SK-N-SH (cell line): ENCODE data around the gene TMEM248. TPM values are rescaled to one million over a fixed set of nuclear protein-coding genes. Genes with fewer than 3 reads are reported as not detected.

ENCODE experiments used
- CTCF ChIA-PET: fragments of 300-600, 350-600 bp; formaldehyde crosslinking; extraction: SDS; loops from one replicate; lab custom pipeline; 2021; lab: Yijun Ruan, JAX
- POLR2A ChIA-PET: fragments of 350-600 bp; sonication (Branson Sonifier 250); formaldehyde crosslinking; extraction: SDS; loops from one replicate; lab custom pipeline; 2020; ENCODE audit warnings: antibody characterized with exemption, inconsistent platforms; lab: Yijun Ruan, JAX
- DNase-seq: peaks from one replicate; pipeline ENCODE4 v3.0.0; 2012
- H2AFZ ChIP-seq: fragments of 200-600 bp; sonication (generic); 2 replicates; pipeline ENCODE4 v1.8.1; 2016; ENCODE audit warnings: antibody characterized with exemption, mild to moderate bottlenecking, low read depth
- H3F3A ChIP-seq: fragments of 200-600 bp; sonication (generic); replicated peaks from 2 replicates; pipeline ENCODE3; 2016; ENCODE audit warnings: antibody characterized with exemption, mild to moderate bottlenecking; ENCODE audit not compliant: insufficient read depth
- H3K27ac ChIP-seq, 2 experiments: fragments of 200-500 bp in 1 of 2; fragments of 200-600 bp in 1 of 2; sonication (Bioruptor generic) in 1 of 2; sonication (generic), shearing (Covaris generic) in 1 of 2; 2 replicates each; pipeline versions ENCODE4 v1.5.1 to v1.6.1; 2014 to 2016; ENCODE audit warnings: low read depth in 2 of 2, inconsistent platforms in 1 of 2, low read length in 1 of 2, mild to moderate bottlenecking in 1 of 2, mixed read lengths in 1 of 2
- H3K27me3 ChIP-seq: fragments of 200-600 bp; sonication (generic), shearing (Covaris generic); 2 replicates; pipeline ENCODE4 v1.6.1; 2016; ENCODE audit warnings: mixed run types; ENCODE audit not compliant: insufficient read depth
- H3K36me3 ChIP-seq, 2 experiments: fragments of 200-500 bp in 1 of 2; fragments of 200-600 bp in 1 of 2; sonication (Bioruptor generic) in 1 of 2; sonication (generic) in 1 of 2; replicated peaks in 1 of 2; 2 replicates each; pipeline versions ENCODE3 to v1.5.1; 2014 to 2016; ENCODE audit warnings: low read length in 1 of 2, mild to moderate bottlenecking in 1 of 2; ENCODE audit not compliant: insufficient read depth in 2 of 2, control insufficient read depth in 1 of 2
- H3K4me1 ChIP-seq, 2 experiments: fragments of 200-500 bp in 1 of 2; fragments of 200-600 bp in 1 of 2; sonication (Bioruptor generic) in 1 of 2; sonication (generic), shearing (Covaris generic) in 1 of 2; 2 replicates each; pipeline versions ENCODE4 v1.5.1 to v1.6.1; 2014 to 2016; ENCODE audit warnings: low read depth in 1 of 2, low read length in 1 of 2, mixed run types in 1 of 2; ENCODE audit not compliant: insufficient read depth in 2 of 2, control insufficient read depth in 1 of 2
- H3K4me2 ChIP-seq: fragments of 200-600 bp; sonication (generic), shearing (Covaris generic); 2 replicates; pipeline ENCODE4 v1.6.1; 2017; ENCODE audit warnings: mixed run types
- H3K4me3 ChIP-seq, 2 experiments: fragments of 200-500 bp in 1 of 2; fragments of 200-600 bp in 1 of 2; sonication (Bioruptor generic) in 1 of 2; sonication (generic), shearing (Covaris generic) in 1 of 2; 2 replicates each; pipeline versions ENCODE4 v1.5.1 to v1.8.1; 2014 to 2016; ENCODE audit warnings: low read depth in 2 of 2, inconsistent platforms in 1 of 2, low read length in 1 of 2, mild to moderate bottlenecking in 1 of 2, mixed read lengths in 1 of 2, moderate library complexity in 1 of 2
- H3K79me2 ChIP-seq: fragments of 200-600 bp; sonication (generic); 2 replicates; pipeline ENCODE4 v1.8.1; 2017; ENCODE audit warnings: mild to moderate bottlenecking; ENCODE audit not compliant: insufficient read depth
- H3K9ac ChIP-seq: fragments of 200-600 bp; sonication (generic); 2 replicates; pipeline ENCODE4 v1.6.1; 2017; ENCODE audit warnings: mixed run types
- H3K9me2 ChIP-seq: fragments of 200-600 bp; sonication (generic); 2 replicates; pipeline ENCODE4 v1.6.1; 2017; ENCODE audit warnings: mixed run types
- H3K9me3 ChIP-seq: fragments of 200-600 bp; sonication (generic); 2 replicates; pipeline ENCODE4 v1.6.1; 2017; ENCODE audit warnings: mixed run types, mild to moderate bottlenecking, moderate library complexity
- H4K20me1 ChIP-seq: fragments of 200-600 bp; sonication (generic); 2 replicates; pipeline ENCODE4 v1.6.1; 2017; ENCODE audit warnings: mild to moderate bottlenecking, mixed run types; ENCODE audit not compliant: insufficient read depth
- EP300 ChIP-seq, 2 experiments: IDR thresholded peaks; 2 replicates each; pipeline versions ENCODE4 v1.4.0 to v1.6.1; 2012; ENCODE audit warnings: borderline replicate concordance in 1 of 2, low read depth in 1 of 2, low read length in 1 of 2
- EZH2phosphoT487 ChIP-seq: fragments of 200-600 bp; sonication (generic); IDR thresholded peaks from 2 replicates; pipeline ENCODE4 v1.6.1; 2017; ENCODE audit warnings: low read depth, mixed run types, mild to moderate bottlenecking, antibody characterized with exemption, moderate library complexity, borderline replicate concordance
- FOXM1 ChIP-seq: IDR thresholded peaks from 2 replicates; pipeline ENCODE4 v1.4.0; 2012; ENCODE audit warnings: low read depth, mild to moderate bottlenecking
- GATA2 ChIP-seq: sonication (generic); formaldehyde crosslinking; IDR thresholded peaks from 2 replicates; pipeline ENCODE4 v1.5.0; 2020; ENCODE audit warnings: mild to moderate bottlenecking, missing genetic modification reagents
- MEF2A ChIP-seq: IDR thresholded peaks from 2 replicates; pipeline ENCODE4 v1.4.0; 2012; ENCODE audit warnings: low read depth, borderline replicate concordance
- MXI1 ChIP-seq: IDR thresholded peaks from 2 replicates; pipeline ENCODE4 v1.6.1; 2012; ENCODE audit warnings: mild to moderate bottlenecking, low read depth, low read length, improper control_type of control experiment
- NFIC ChIP-seq: IDR thresholded peaks from 2 replicates; pipeline ENCODE4 v1.4.0; 2012; ENCODE audit warnings: borderline replicate concordance
- RAD21 ChIP-seq: IDR thresholded peaks from 2 replicates; pipeline ENCODE4 v1.6.1; 2012; ENCODE audit warnings: mild to moderate bottlenecking, low read length
- RFX5 ChIP-seq: IDR thresholded peaks from 2 replicates; pipeline ENCODE4 v1.6.1; 2012; ENCODE audit warnings: mild to moderate bottlenecking, improper control_type of control experiment, low read length
- RXRA ChIP-seq: IDR thresholded peaks from 2 replicates; pipeline ENCODE4 v1.4.0; 2012; ENCODE audit warnings: low read depth, mild to moderate bottlenecking, borderline replicate concordance
- SMC3 ChIP-seq: IDR thresholded peaks from 2 replicates; pipeline ENCODE4 v1.6.1; 2012; ENCODE audit warnings: low read depth, low read length, improper control_type of control experiment
- TCF12 ChIP-seq: IDR thresholded peaks from 2 replicates; pipeline ENCODE4 v1.4.0; 2012
- TEAD4 ChIP-seq: IDR thresholded peaks from 2 replicates; pipeline ENCODE4 v1.4.0; 2012; ENCODE audit warnings: mild to moderate bottlenecking, borderline replicate concordance; ENCODE audit not compliant: insufficient read depth
- ZBTB33 ChIP-seq: IDR thresholded peaks from 2 replicates; pipeline ENCODE4 v1.4.0; 2012; ENCODE audit warnings: low read depth, borderline replicate concordance
- WGBS: methylation state at CpG from one replicate; pipeline ENCODE4 v1.1.6; 2017; ENCODE audit warnings: low lambda C conversion rate; 5-methylcytosine and 5-hydroxymethylcytosine counted together
- polyA plus RNA-seq, 3 experiments: library from polyadenylated mRNA; depleted of rRNA; stranded (reverse); fragments of >200 nt; gene quantifications; 2 replicates each; pipeline ENCODE4 v1.2.3, GENCODE V29; 2012
- TF ChIP-seq, protein P1 (sequence below): fragments of 200-600 bp; sonication (generic); IDR thresholded peaks from 2 replicates; pipeline ENCODE4 v1.6.1; 2017; ENCODE audit warnings: antibody characterized with exemption, mild to moderate bottlenecking, moderate library complexity
- TF ChIP-seq, protein P2 (sequence below): IDR thresholded peaks from 2 replicates; pipeline ENCODE4 v1.6.1; 2012; ENCODE audit warnings: mild to moderate bottlenecking, low read depth, low read length, moderate library complexity

Gene TMEM248
- polyA plus RNA-seq, 1 of the 3 experiments (the other 2 are of a cell fraction): 185 TPM

GRCh38 chr7:66925255-66925654 is 4.2 kb downstream of the TMEM248 start:
- TF ChIP-seq TCF12 (no peak), ZBTB33 (no peak), TEAD4 (no peak), EP300 (IDR thresholded peaks at IDR 0.05; ENCODE audit: borderline replicate concordance in 1 of 2, low read depth in 1 of 2, low read length in 1 of 2) (no peak)
- Histone ChIP-seq H3K4me3 (no peak overlapping the region), H3K9me3 (no peaks in the 10 kb centered on the region), H3K4me1 (peaks cover 10 to 12% of the 10 kb centered on the region in 2 experiments; a peak in 2 of 4 replicates), H3K27me3 (no peaks in the 10 kb centered on the region), H3K9me2 (no peaks in the 10 kb centered on the region), H3K27ac (no peak overlapping the region), H3K36me3 (peaks cover 0 to 22% of the 10 kb centered on the region in 2 experiments), H3F3A (peaks cover 8% of the 10 kb centered on the region), H2AFZ (no peak overlapping the region), H3K4me2 (no peak overlapping the region), H4K20me1 (peaks cover 78% of the 10 kb centered on the region), H3K79me2 (peaks cover 96% of the 10 kb centered on the region), H3K9ac (no peak overlapping the region)
- WGBS: 87% methylated on average over 3 of the region's 3 CpGs
- POLR2A ChIA-PET: no interaction called here
- no peak for DNase-seq
- CTCF ChIA-PET: interaction anchor here (1.9 kb wide), 1 partner anchor 17 kb away, joined by 7 read pairs; no protein-coding TSS in a partner anchor

DNA sequence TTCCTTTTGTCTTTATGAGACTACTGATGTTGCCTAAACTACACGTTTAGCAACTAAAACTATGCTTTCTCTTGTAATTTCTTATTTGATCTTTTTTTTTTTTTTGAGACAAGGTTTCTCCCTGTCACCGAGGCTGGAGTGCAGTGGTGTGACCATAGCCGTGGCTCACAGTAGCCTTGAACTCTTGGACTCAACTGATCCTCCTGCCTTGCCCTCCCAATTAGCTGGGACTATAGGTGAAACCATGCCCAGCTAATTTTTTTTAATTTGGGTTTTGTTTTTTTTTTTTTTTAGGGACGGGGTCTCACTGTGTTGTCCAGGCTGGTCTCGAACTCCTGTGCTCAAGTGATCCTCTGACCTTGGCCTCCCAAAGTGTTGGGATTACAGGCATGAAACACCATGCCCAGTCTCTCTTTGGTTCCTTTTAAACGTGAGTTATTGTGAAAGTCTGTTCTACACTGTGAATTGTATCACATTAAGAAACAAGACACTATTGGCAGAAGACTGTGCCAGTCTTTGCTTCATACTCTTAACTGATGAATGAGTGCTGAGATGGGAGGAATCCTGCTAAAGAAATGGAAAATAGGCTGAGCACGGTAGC is 6.4 kb downstream of the TMEM248 start:
- no peak overlapping the region for H3K4me2 ChIP-seq
- no peaks in the 10 kb centered on the region for H3K9me3 ChIP-seq
- TF ChIP-seq TEAD4 (no peak), GATA2 (CRISPR knock-in tag) (no peak), RFX5 (no peak), RAD21 (no peak), FOXM1 (no peak), MXI1 (no peak), NFIC (no peak), EZH2phosphoT487 (no peak), TCF12 (no peak), ZBTB33 (no peak), MEF2A (no peak), RXRA (no peak), SMC3 (no peak)
- TF ChIP-seq, protein P1, sequence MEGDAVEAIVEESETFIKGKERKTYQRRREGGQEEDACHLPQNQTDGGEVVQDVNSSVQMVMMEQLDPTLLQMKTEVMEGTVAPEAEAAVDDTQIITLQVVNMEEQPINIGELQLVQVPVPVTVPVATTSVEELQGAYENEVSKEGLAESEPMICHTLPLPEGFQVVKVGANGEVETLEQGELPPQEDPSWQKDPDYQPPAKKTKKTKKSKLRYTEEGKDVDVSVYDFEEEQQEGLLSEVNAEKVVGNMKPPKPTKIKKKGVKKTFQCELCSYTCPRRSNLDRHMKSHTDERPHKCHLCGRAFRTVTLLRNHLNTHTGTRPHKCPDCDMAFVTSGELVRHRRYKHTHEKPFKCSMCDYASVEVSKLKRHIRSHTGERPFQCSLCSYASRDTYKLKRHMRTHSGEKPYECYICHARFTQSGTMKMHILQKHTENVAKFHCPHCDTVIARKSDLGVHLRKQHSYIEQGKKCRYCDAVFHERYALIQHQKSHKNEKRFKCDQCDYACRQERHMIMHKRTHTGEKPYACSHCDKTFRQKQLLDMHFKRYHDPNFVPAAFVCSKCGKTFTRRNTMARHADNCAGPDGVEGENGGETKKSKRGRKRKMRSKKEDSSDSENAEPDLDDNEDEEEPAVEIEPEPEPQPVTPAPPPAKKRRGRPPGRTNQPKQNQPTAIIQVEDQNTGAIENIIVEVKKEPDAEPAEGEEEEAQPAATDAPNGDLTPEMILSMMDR: no peak
- TF ChIP-seq, protein P2, sequence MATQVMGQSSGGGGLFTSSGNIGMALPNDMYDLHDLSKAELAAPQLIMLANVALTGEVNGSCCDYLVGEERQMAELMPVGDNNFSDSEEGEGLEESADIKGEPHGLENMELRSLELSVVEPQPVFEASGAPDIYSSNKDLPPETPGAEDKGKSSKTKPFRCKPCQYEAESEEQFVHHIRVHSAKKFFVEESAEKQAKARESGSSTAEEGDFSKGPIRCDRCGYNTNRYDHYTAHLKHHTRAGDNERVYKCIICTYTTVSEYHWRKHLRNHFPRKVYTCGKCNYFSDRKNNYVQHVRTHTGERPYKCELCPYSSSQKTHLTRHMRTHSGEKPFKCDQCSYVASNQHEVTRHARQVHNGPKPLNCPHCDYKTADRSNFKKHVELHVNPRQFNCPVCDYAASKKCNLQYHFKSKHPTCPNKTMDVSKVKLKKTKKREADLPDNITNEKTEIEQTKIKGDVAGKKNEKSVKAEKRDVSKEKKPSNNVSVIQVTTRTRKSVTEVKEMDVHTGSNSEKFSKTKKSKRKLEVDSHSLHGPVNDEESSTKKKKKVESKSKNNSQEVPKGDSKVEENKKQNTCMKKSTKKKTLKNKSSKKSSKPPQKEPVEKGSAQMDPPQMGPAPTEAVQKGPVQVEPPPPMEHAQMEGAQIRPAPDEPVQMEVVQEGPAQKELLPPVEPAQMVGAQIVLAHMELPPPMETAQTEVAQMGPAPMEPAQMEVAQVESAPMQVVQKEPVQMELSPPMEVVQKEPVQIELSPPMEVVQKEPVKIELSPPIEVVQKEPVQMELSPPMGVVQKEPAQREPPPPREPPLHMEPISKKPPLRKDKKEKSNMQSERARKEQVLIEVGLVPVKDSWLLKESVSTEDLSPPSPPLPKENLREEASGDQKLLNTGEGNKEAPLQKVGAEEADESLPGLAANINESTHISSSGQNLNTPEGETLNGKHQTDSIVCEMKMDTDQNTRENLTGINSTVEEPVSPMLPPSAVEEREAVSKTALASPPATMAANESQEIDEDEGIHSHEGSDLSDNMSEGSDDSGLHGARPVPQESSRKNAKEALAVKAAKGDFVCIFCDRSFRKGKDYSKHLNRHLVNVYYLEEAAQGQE: no peak
- H3F3A ChIP-seq: peaks cover 8% of the 10 kb centered on the region
- 93% methylated on average over 7 of the region's 7 CpGs for WGBS
- peaks cover 100% of the 10 kb centered on the region for H3K79me2 ChIP-seq
- H3K9me2 ChIP-seq: no peaks in the 10 kb centered on the region
- no peak for DNase-seq
- no peak overlapping the region for H3K4me3 ChIP-seq
- H3K4me1 ChIP-seq: peaks cover 4 to 9% of the 10 kb centered on the region in 2 experiments; a peak in 2 of 4 replicates
- no peak overlapping the region for H3K9ac ChIP-seq
- H4K20me1 ChIP-seq: peaks cover 90% of the 10 kb centered on the region
- ChIA-PET POLR2A (no interaction called here), CTCF (no interaction called here)
- H3K27me3 ChIP-seq: no peaks in the 10 kb centered on the region
- no peak overlapping the region for H3K27ac ChIP-seq
- H3K36me3 ChIP-seq: peaks cover 0 to 22% of the 10 kb centered on the region in 2 experiments
- H2AFZ ChIP-seq: no peak overlapping the region
